ENCODE measurements around the gene IFIT1B.

Gene IFIT1B

GRCh38 chr10:89343089-89343767, 34.6 kb upstream of the IFIT1B start:
- no peak for DNase-seq (ENCODE audit: extremely low read depth, low read depth)
- TF ChIP-seq CTCF (IDR thresholded peaks at IDR 0.05; ENCODE audit: low read depth, low read length, missing control alignments) = no peak

GRCh38 chr10:89344156-89344555, 33.7 kb upstream of the IFIT1B start:
- H3K4me3 ChIP-seq (replicated peaks; ENCODE audit: low read depth, low read length) = no peak overlapping the region
- DNase-seq (ENCODE audit: extremely low read depth, low read depth) = no peak
- TF ChIP-seq CTCF (IDR thresholded peaks at IDR 0.05; ENCODE audit: low read depth, low read length, missing control alignments) = no peak

More at GRCh38 chr10:89343089-89343767, 34.6 kb upstream of the IFIT1B start:
- no peak overlapping the region for H3K4me3 ChIP-seq (replicated peaks; ENCODE audit: low read depth, low read length)

- no peak for TF ChIP-seq CTCF (IDR thresholded peaks at IDR 0.05; ENCODE audit: low read depth, low read length, missing control alignments)
Observed at GRCh38 chr10:89345367-89346000, 32.4 kb upstream of the IFIT1B start.

GRCh38 chr10:89346405-89347254, 31.2 kb upstream of the IFIT1B start:
- H3K4me3 ChIP-seq (replicated peaks; ENCODE audit: low read depth, low read length) = no peak overlapping the region
- no peak for TF ChIP-seq CTCF (IDR thresholded peaks at IDR 0.05; ENCODE audit: low read depth, low read length, missing control alignments)
- DNase-seq (ENCODE audit: extremely low read depth, low read depth) = no peak

More at GRCh38 chr10:89345367-89346000, 32.4 kb upstream of the IFIT1B start:
- DNase-seq (ENCODE audit: extremely low read depth, low read depth) = no peak
- no peak overlapping the region for H3K4me3 ChIP-seq (replicated peaks; ENCODE audit: low read depth, low read length)

- no peak overlapping the region for H3K4me3 ChIP-seq (replicated peaks; ENCODE audit: low read depth, low read length)
- no peak for TF ChIP-seq CTCF (IDR thresholded peaks at IDR 0.05; ENCODE audit: low read depth, low read length, missing control alignments)
- no peak for DNase-seq (ENCODE audit: extremely low read depth, low read depth)
Observed at GRCh38 chr10:89347701-89348457, 30.0 kb upstream of the IFIT1B start.

GRCh38 chr10:89348481-89348880, 29.4 kb upstream of the IFIT1B start:
- no peak for DNase-seq (ENCODE audit: extremely low read depth, low read depth)
- no peak overlapping the region for H3K4me3 ChIP-seq (replicated peaks; ENCODE audit: low read depth, low read length)
- no peak for TF ChIP-seq CTCF (IDR thresholded peaks at IDR 0.05; ENCODE audit: low read depth, low read length, missing control alignments)
